Body of pancreas (tissue), 4 donors: Measurements from ENCODE around the gene CDKN2B-AS1. TPM values are rescaled to one million over a fixed set of nuclear protein-coding genes. Genes with fewer than 3 reads are reported as not detected.
A peak's percentile ranks its signal among the peaks of the same experiment; 100 is the strongest.

ENCODE experiments used
- ATAC-seq: fragments of 150-250 bp; one replicate; pipeline ENCODE4 v1.9.1; 2016
- DNase-seq, 4 donors: peaks; one replicate each; pipeline ENCODE4 v3.0.0-alpha.2; 2019
- H3K27ac ChIP-seq, 4 donors: fragments of 200-600 bp; sonication (generic); 1 replicate in 3 of 4; 2 replicates in 1 of 4; pipeline versions ENCODE4 v1.5.1 to v1.6.1; 2016 to 2019; ENCODE audit warnings: mild to moderate bottlenecking in 1 of 4, mixed read lengths in 1 of 4, moderate library complexity in 1 of 4
- H3K27me3 ChIP-seq, 2 donors: fragments of 200-600 bp; sonication (generic); one replicate each; pipeline ENCODE4 v1.6.0; 2016; ENCODE audit warnings: mild to moderate bottlenecking in 1 of 2
- H3K36me3 ChIP-seq, 2 donors: fragments of 200-600 bp; sonication (generic); replicated peaks in 1 of 2; 2 replicates each; pipeline ENCODE4 v1.5.1; 2016; ENCODE audit warnings: low read depth in 2 of 2; ENCODE audit not compliant: insufficient read depth in 1 of 2
- H3K4me1 ChIP-seq: fragments of 200-600 bp; sonication (generic); one replicate; pipeline ENCODE4 v1.6.0; 2016
- H3K4me3 ChIP-seq, 2 donors: fragments of 200-600 bp; sonication (generic); 1 replicate in 1 of 2; 2 replicates in 1 of 2; pipeline ENCODE4 v1.5.1; 2016 to 2019
- H3K9me3 ChIP-seq, 3 donors: fragments of 200-600 bp; sonication (generic); 1 replicate in 2 of 3; 2 replicates in 1 of 3; pipeline ENCODE4 v1.5.1; 2016
- CTCF ChIP-seq, 7 experiments: fragments of 450-650 bp in 4 of 7; fragments of 200-600 bp in 3 of 7; sonication (generic) in 3 of 7; IDR thresholded peaks; one replicate each; pipeline ENCODE4 v1.5.1; 2016 to 2019; ENCODE audit warnings: antibody characterized with exemption in 7 of 7
- POLR2A ChIP-seq, 3 donors: fragments of 450-650 bp; IDR thresholded peaks; one replicate each; pipeline ENCODE4 v1.6.1; 2016; ENCODE audit warnings: antibody characterized with exemption in 3 of 3, mild to moderate bottlenecking in 2 of 3
- WGBS, 2 donors: methylation state at CpG; one replicate each; pipeline ENCODE4 v1.1.5; 2017; 5-methylcytosine and 5-hydroxymethylcytosine counted together
- intact Hi-C: fragments of 100-400 bp; cut with DNase I; formaldehyde crosslinking; loops from one replicate; pipeline ENCODE4 v1.15.1; 2023
- total RNA-seq, 2 donors: library from RNA; depleted of rRNA; stranded (reverse); fragments of >200 nt; gene quantifications; one replicate each; pipeline ENCODE4 v1.1.0, GENCODE V29; 2016

The CDKN2B-AS1 gene
- total RNA-seq, 2 donors from 2014 or later: 0.26 TPM; not detected in 1

- Histone ChIP-seq H3K27me3 (no peaks in the 10 kb centered on the region), H3K4me3 (no peak overlapping the region), H3K4me1 (peaks cover 14% of the 10 kb centered on the region), H3K36me3 (no peaks in the 10 kb centered on the region), H3K27ac (no peak overlapping the region), H3K9me3 (no peaks in the 10 kb centered on the region)
- intact Hi-C loops: no loop called here
- 68 to 73% methylated on average over 1 of the region's 1 CpG for WGBS, 2 donors
- no peak for ATAC-seq
- TF ChIP-seq POLR2A (IDR thresholded peaks at IDR 0.05) (no peak), CTCF (IDR thresholded peaks at IDR 0.05) (no peak)
- DNase-seq: no peak
Observed at GRCh38 chr9:22120595-22120994, 126.0 kb downstream of the CDKN2B-AS1 start.

- peak; percentile 97 for ATAC-seq
- WGBS, 2 donors: 29 to 39% methylated on average over 6 of the region's 6 CpGs
- DNase-seq: peak; percentile 19 to 60 (median 38)
- Histone ChIP-seq H3K27ac (peak overlapping the region in 2 of 4 donors; percentile 7 to 15), H3K27me3 (no peaks in the 10 kb centered on the region), H3K36me3 (no peaks in the 10 kb centered on the region), H3K4me1 (peaks cover 14% of the 10 kb centered on the region), H3K4me3 (no peak overlapping the region), H3K9me3 (no peaks in the 10 kb centered on the region)
- intact Hi-C loops: no loop called here
- TF ChIP-seq CTCF (IDR thresholded peaks at IDR 0.05) (no peak), POLR2A (IDR thresholded peaks at IDR 0.05) (no peak)
Observed at GRCh38 chr9:22124263-22125011, 129.8 kb downstream of the CDKN2B-AS1 start.

GRCh38 chr9:22129133-22129532 is 134.5 kb downstream of the CDKN2B-AS1 start:
- no peaks in the 10 kb centered on the region for H3K9me3 ChIP-seq
- H3K4me3 ChIP-seq: no peak overlapping the region
- ATAC-seq (no peak), DNase-seq (no peak)
- H3K27ac ChIP-seq: no peak overlapping the region
- H3K27me3 ChIP-seq: no peaks in the 10 kb centered on the region
- no peaks in the 10 kb centered on the region for H3K36me3 ChIP-seq
- peaks cover 12% of the 10 kb centered on the region for H3K4me1 ChIP-seq
- intact Hi-C loops: no loop called here
- whole genome bisulfite sequencing, 2 donors: 57 to 74% methylated on average over 1 of the region's 1 CpG
- TF ChIP-seq CTCF (IDR thresholded peaks at IDR 0.05): no peak
- TF ChIP-seq POLR2A (IDR thresholded peaks at IDR 0.05): no peak

GRCh38 chr9:22129633-22130032 is 135.0 kb downstream of the CDKN2B-AS1 start:
- intact Hi-C loops: no loop called here
- TF ChIP-seq CTCF (IDR thresholded peaks at IDR 0.05) (no peak), POLR2A (IDR thresholded peaks at IDR 0.05) (no peak)
- Histone ChIP-seq H3K4me1 (peaks cover 7% of the 10 kb centered on the region), H3K9me3 (no peaks in the 10 kb centered on the region), H3K27me3 (no peaks in the 10 kb centered on the region), H3K27ac (no peak overlapping the region), H3K36me3 (no peaks in the 10 kb centered on the region), H3K4me3 (no peak overlapping the region)
- ATAC-seq (no peak), DNase-seq (no peak)
- WGBS, 2 donors: 49 to 52% methylated on average over 3 of the region's 3 CpGs

GRCh38 chr9:22131817-22132216 is 137.2 kb downstream of the CDKN2B-AS1 start:
- H3K4me3 ChIP-seq: no peak overlapping the region
- TF ChIP-seq POLR2A (IDR thresholded peaks at IDR 0.05): no peak
- TF ChIP-seq CTCF (IDR thresholded peaks at IDR 0.05): no peak
- no peak for ATAC-seq
- no peaks in the 10 kb centered on the region for H3K27me3 ChIP-seq
- no peaks in the 10 kb centered on the region for H3K9me3 ChIP-seq
- no peak for DNase-seq
- H3K4me1 ChIP-seq: no peaks in the 10 kb centered on the region
- no peaks in the 10 kb centered on the region for H3K36me3 ChIP-seq
- no peak overlapping the region for H3K27ac ChIP-seq
- intact Hi-C loops: no loop called here
